Kidney tubule cell (primary cell): ENCODE results near the gene HEXB.
"Not testable (repeated sequence)": the region's sequence is repeated elsewhere in the genome, so short reads cannot be mapped to it uniquely, and the experiment has no call there.

ENCODE experiments used
- DNase-seq: peaks from one replicate; pipeline ENCODE4 v3.0.0-alpha.2; 2018; ENCODE audit warnings: low spot score

HEXB gene

DNA sequence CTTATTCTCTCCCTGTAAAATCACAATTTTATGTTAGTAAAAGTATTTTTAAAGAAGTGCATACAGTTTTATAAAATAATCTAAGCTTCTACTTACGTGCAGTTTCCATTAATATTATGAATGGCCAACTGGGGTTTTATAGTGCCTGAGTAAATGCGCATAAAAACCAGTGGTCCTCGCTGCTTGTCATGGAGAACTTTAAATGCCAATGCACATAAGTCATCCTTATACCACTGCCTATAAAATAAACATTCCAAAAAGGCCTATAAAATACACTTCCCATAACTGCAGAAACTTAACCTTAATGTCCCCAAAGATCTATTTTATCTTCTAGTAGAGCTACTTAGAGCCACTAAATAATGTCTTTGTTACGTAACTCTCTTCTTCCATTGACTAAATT, 53.4 kb downstream of the HEXB start:
- DNase-seq, result no peak

DNA sequence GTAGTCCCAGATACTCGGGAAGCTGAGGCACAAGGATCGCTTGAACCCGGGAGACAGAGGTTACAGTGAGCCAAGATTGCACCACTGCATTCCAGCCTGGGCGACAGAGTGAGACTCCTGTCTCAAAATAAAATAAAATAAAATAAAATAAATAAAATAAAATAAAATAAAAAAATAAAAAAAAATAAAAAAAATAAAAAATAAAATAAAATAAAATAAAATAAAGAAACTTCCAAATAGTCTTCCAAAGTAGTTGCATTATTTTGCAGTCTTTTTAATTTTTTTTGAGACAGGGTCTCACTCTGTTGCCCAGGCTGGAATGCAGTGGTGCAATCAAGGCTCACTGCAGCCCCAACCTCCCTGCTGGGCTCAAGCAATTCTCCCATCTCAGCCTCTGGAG, 63.7 kb downstream of the HEXB start:
- not testable (repeated sequence) for DNase-seq

DNA sequence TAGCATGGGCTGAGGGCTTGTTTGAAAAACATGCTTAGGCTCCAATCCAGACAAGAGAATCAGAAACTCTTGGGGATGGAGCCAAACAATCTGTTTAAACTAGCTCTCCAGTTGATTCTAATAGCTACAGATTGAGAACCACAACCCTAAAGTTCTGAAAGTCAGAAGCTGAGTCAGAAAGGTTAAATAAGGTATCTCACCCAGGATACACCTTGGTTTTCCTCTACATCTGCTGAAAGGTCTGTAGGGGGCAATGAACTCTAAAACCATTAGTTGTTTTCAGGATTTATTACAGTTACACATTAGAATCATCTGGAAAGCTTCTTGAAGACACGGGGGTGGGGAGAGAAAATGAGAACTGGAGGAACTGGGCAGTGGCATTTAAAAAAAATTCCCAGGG, 76.2 kb downstream of the HEXB start:
- peak; percentile 47 for DNase-seq

DNA sequence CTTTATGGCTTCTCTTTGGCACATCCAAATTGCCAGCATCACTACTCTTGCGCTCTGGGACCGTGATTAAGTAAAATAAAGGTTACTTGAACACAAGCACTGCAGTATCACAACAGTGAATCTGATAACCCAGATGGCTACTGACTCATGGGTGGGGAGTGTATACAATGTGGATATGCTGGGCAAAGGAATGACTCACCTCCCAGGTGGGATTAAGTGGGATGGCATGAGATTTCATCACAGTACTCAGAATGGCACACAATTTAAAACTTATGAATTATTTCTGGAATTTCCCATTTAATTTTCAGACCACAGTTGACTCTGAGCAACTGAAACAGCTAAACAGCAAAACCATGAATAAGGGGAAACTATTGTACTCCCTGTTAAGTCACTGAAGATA, 77.6 kb downstream of the HEXB start:
- peak; percentile 88 for DNase-seq

DNA sequence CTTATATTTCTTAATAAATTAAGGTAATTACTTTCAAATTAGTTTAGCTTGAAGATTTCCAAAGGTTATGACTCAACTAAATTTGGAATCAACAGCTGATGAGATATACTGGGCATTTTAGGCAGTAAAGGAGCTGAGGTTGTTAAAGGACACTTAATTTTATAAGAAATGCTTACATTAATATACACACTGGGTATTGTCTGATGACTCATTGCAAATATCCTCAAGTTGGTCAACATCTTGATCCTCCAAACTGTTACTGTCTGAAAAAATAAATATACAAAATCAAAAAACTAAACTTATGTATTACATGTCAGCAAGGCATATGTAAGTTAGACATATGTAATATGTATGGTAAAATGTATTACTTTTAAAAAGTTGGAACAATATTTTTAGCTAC, 78.5 kb downstream of the HEXB start:
- DNase-seq, result no peak

DNA sequence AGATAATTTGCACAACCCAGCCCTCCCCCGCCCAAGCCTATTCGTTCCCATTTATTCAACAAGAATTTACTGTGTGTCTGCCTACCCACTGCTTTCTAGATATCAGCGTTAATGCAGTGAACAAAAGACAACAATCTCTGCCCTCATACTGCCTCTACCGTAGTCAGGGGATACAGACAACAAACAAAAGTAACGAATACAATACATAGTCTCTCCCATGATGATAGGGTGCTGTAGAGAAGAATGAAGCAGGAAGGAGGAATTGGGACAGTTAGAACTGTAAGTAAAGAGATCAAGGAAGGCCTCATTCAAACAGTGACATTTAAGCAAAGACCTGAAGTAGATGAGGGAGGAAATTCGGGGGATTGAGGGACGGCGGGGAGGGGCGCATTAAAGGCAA, 80.2 kb downstream of the HEXB start:
- peak; percentile 9 for DNase-seq

DNA sequence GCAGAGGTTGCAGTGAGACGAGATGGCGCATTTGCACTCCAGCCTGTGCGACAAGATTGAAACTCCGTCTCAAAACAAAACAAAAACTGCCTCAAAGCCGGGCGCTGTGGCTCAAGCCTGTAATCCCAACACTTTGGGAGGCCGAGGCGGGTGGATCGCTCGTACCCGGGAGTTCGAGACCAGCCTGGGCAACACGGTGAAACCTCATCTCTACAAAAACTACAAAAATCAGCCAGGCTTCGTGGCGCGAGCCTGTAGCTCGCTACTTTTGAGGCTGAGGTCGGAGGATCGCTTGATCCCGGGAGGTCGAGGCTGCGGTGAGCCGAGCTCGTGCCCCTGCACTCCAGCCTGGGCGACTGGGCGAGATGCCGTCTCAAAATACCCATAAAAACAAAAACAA, 80.9 kb downstream of the HEXB start:
- no peak for DNase-seq

DNA sequence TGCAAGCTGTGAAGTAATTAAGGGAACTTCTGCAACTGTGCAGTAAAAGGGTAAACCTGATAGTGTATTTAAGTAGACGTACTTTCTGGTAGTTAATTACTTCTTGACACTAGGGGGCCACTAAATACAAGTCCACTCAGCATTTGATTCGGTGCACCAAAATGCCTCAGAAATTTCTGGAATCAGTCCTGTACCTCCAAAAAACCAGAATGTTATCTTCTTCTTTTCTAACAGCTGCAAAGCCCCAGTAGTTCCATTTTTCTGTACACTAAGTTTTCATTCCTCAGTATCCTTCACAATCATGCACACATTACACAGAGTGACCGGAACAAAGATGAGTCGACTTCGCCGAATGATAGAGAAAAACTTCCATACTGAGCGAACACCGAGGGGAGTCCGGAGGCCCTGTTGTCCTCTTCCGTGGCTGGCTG, 81.4 kb downstream of the HEXB start:
- no peak for DNase-seq

DNA sequence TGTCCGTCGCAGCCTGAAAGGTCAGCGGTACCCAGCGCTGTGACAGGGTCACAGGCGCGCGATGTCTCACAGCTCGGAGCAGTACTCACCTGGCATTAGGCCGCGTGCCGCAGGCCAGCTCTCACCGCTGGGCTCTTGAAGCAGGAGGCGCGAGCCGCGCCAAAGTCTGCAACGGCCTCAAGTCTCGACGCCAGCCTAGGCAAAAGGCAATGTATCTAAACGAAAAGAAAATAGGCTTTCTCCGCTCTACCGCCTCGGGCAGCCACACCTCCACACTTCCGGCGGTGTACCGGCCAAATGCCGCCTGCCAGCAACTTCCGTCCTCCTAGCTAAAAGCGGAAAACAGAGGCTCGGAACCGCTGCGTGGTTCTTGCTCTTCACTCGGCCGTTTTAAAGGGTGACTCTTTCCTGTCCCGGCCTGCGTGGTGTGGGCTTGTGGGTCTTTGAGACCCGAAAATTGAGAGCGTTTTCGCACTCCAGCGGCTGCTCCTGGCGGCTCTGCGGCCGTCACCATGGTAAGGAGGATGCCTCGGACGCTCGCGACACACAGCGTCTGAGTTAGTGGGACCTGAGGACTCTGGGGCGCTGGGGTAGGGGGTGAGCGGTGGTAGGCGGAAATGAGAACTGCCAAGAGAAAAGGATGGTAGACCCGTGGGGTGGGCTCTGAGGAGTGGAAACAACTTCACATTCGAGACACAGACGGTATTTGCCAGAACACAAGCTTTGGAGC, 82.0 kb downstream of the HEXB start, which contains the start of the genes GFM2 and NSA2:
TSS of gene GFM2 (minus strand) at position 269 of the 730 bp plus-strand sequence. CDS start 3,375 bp downstream, outside the sequence.
TSS of gene NSA2 (plus strand) at position 401 of the 730 bp plus-strand sequence. CDS start at position 513, 112 bp downstream.
- DNase-seq, result peak; percentile 93

DNA sequence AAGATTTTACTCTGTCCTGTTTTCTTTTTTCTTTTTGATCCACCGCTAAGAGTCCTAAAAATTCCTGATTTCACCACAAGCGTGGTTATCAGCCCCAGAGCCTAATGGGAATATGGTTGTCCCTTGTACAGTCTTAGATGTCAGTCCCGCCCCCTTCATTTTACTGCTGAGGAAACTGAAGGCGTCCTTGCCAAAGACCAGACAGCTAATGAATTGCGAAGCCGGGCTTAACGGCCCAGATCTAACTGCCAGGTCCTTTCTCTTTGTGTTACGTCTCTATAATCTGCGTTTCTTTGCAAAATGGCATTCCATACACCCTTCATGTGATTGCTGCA, 82.5 kb downstream of the HEXB start:
- DNase-seq, result peak; percentile 35
